ENCODE results near the gene ISCU. TPM values are rescaled to one million over a fixed set of nuclear protein-coding genes. Genes with fewer than 3 reads are reported as not detected.
"Not testable (repeated sequence)": the region's sequence is repeated elsewhere in the genome, so short reads cannot be mapped to it uniquely, and the experiment has no call there.

The ISCU gene
- total RNA-seq, 1 donor from 2014 or later = 48.4 TPM

- Mint-ChIP-seq H3K27ac (ENCODE audit: unreplicated experiment) (no peak overlapping the region), H3K36me3 (ENCODE audit: unreplicated experiment) (no peaks in the 10 kb centered on the region), H3K9me3 (ENCODE audit: unreplicated experiment) (no peaks in the 10 kb centered on the region)
These were observed 18.7 kb upstream of the ISCU start for GRCh38 chr12:108543652-108544051.

GRCh38 chr12:108547686-108548085, 14.7 kb upstream of the ISCU start:
- no peaks in the 10 kb centered on the region for H3K27me3 Mint-ChIP-seq (ENCODE audit: unreplicated experiment)
- H3K36me3 Mint-ChIP-seq (ENCODE audit: unreplicated experiment) = no peaks in the 10 kb centered on the region
- H3K9me3 Mint-ChIP-seq (ENCODE audit: unreplicated experiment) = no peaks in the 10 kb centered on the region
- TF ChIP-seq CTCF (IDR thresholded peaks at IDR 0.05; ENCODE audit: partially characterized antibody, unreplicated experiment) = no peak
- no peak overlapping the region for H3K27ac Mint-ChIP-seq (ENCODE audit: unreplicated experiment)
- no peaks in the 10 kb centered on the region for H3K4me1 Mint-ChIP-seq (ENCODE audit: low read depth, unreplicated experiment)
- H3K4me3 Mint-ChIP-seq (ENCODE audit: unreplicated experiment) = no peak overlapping the region
- DNase-seq = no peak

More at GRCh38 chr12:108543652-108544051, 18.7 kb upstream of the ISCU start:
- Mint-ChIP-seq H3K4me1 (ENCODE audit: low read depth, unreplicated experiment) (no peaks in the 10 kb centered on the region), H3K4me3 (ENCODE audit: unreplicated experiment) (no peak overlapping the region), H3K27me3 (ENCODE audit: unreplicated experiment) (no peaks in the 10 kb centered on the region)
- no peak for TF ChIP-seq CTCF (IDR thresholded peaks at IDR 0.05; ENCODE audit: partially characterized antibody, unreplicated experiment)
- DNase-seq = no peak

GRCh38 chr12:108548954-108549521, 13.4 kb upstream of the ISCU start:
- DNase-seq = no peak
- H3K36me3 Mint-ChIP-seq (ENCODE audit: unreplicated experiment) = no peaks in the 10 kb centered on the region
- no peak overlapping the region for H3K4me3 Mint-ChIP-seq (ENCODE audit: unreplicated experiment)
- no peaks in the 10 kb centered on the region for H3K27me3 Mint-ChIP-seq (ENCODE audit: unreplicated experiment)
- no peak overlapping the region for H3K27ac Mint-ChIP-seq (ENCODE audit: unreplicated experiment)
- H3K9me3 Mint-ChIP-seq (ENCODE audit: unreplicated experiment) = no peaks in the 10 kb centered on the region
- peaks cover 3% of the 10 kb centered on the region for H3K4me1 Mint-ChIP-seq (ENCODE audit: low read depth, unreplicated experiment)
- TF ChIP-seq CTCF (IDR thresholded peaks at IDR 0.05; ENCODE audit: partially characterized antibody, unreplicated experiment) = no peak

GRCh38 chr12:108551535-108551934, 10.9 kb upstream of the ISCU start:
- Mint-ChIP-seq H3K36me3 (ENCODE audit: unreplicated experiment) (no peaks in the 10 kb centered on the region), H3K27ac (ENCODE audit: unreplicated experiment) (no peak overlapping the region), H3K4me3 (ENCODE audit: unreplicated experiment) (no peak overlapping the region), H3K4me1 (ENCODE audit: low read depth, unreplicated experiment) (peaks cover 3% of the 10 kb centered on the region), H3K27me3 (ENCODE audit: unreplicated experiment) (no peaks in the 10 kb centered on the region), H3K9me3 (ENCODE audit: unreplicated experiment) (no peaks in the 10 kb centered on the region)
- no peak for DNase-seq
- no peak for TF ChIP-seq CTCF (IDR thresholded peaks at IDR 0.05; ENCODE audit: partially characterized antibody, unreplicated experiment)

GRCh38 chr12:108553799-108554198, 8.6 kb upstream of the ISCU start:
- Mint-ChIP-seq H3K9me3 (ENCODE audit: unreplicated experiment) (no peaks in the 10 kb centered on the region), H3K4me1 (ENCODE audit: low read depth, unreplicated experiment) (peaks cover 3% of the 10 kb centered on the region), H3K27ac (ENCODE audit: unreplicated experiment) (no peak overlapping the region), H3K27me3 (ENCODE audit: unreplicated experiment) (no peaks in the 10 kb centered on the region), H3K4me3 (ENCODE audit: unreplicated experiment) (no peak overlapping the region), H3K36me3 (ENCODE audit: unreplicated experiment) (no peaks in the 10 kb centered on the region)
- no peak for DNase-seq
- TF ChIP-seq CTCF (IDR thresholded peaks at IDR 0.05; ENCODE audit: partially characterized antibody, unreplicated experiment) = no peak

GRCh38 chr12:108555383-108555782, 7.0 kb upstream of the ISCU start:
- not testable (repeated sequence) for H3K27me3 Mint-ChIP-seq (ENCODE audit: unreplicated experiment); H3K4me1 Mint-ChIP-seq (ENCODE audit: low read depth, unreplicated experiment); H3K4me3 Mint-ChIP-seq (ENCODE audit: unreplicated experiment); DNase-seq; H3K36me3 Mint-ChIP-seq (ENCODE audit: unreplicated experiment); H3K9me3 Mint-ChIP-seq (ENCODE audit: unreplicated experiment); H3K27ac Mint-ChIP-seq (ENCODE audit: unreplicated experiment)

Measured in glutamatergic neuron (in vitro differentiated cells).